ENCODE measurements around the gene XIRP2. TPM values are rescaled to one million over a fixed set of nuclear protein-coding genes. Genes with fewer than 3 reads are reported as not detected.

The XIRP2 gene
- total RNA-seq, 1 experiment from 2014 or later, result not detected

DNA sequence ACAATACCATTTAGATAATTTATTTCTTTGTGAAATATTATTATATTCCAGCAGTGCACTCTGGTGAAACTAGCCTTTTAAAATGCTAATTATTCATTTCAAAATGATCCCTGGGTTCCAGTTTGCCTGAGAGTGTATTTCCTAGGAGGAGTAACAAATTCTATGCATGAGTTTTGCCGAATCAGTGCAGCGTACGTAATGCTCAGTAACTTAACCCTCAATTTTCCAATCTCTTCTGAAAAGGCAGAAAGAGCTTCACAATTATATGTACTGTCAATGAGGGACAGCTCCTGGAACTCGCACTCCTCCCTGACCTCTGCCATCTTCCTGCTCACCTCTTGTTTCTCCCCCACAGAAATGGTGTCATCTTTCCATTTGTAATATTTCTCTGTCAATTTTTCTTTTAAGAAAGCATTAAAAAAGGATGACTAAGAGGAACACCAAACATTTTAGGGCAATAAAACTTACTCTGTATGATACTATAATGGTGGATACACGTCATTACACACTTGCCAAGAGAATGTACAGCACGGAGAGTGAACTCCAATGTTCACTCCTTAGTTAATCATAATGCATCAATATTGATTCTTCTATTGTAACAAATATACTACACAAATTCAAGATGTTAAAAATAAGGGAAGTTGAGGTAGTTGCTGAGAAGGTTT, 25.7 kb upstream of the XIRP2 start:
- H3K4me1 Mint-ChIP-seq (ENCODE audit: low read depth, unreplicated experiment), result no peaks in the 10 kb centered on the region
- DNase-seq, result no peak
- H3K36me3 Mint-ChIP-seq (ENCODE audit: insufficient read depth, unreplicated experiment), result no peaks in the 10 kb centered on the region
- no peaks in the 10 kb centered on the region for H3K9me3 Mint-ChIP-seq (ENCODE audit: low read depth, unreplicated experiment)
- TF ChIP-seq, protein P1, sequence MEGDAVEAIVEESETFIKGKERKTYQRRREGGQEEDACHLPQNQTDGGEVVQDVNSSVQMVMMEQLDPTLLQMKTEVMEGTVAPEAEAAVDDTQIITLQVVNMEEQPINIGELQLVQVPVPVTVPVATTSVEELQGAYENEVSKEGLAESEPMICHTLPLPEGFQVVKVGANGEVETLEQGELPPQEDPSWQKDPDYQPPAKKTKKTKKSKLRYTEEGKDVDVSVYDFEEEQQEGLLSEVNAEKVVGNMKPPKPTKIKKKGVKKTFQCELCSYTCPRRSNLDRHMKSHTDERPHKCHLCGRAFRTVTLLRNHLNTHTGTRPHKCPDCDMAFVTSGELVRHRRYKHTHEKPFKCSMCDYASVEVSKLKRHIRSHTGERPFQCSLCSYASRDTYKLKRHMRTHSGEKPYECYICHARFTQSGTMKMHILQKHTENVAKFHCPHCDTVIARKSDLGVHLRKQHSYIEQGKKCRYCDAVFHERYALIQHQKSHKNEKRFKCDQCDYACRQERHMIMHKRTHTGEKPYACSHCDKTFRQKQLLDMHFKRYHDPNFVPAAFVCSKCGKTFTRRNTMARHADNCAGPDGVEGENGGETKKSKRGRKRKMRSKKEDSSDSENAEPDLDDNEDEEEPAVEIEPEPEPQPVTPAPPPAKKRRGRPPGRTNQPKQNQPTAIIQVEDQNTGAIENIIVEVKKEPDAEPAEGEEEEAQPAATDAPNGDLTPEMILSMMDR (IDR thresholded peaks at IDR 0.05; ENCODE audit: unreplicated experiment), result no peak
- intact Hi-C loops (cut with micrococcal nuclease; ENCODE audit: unreplicated experiment), result no loop called here
- CTCF ChIA-PET, result no interaction called here
- H3K27me3 Mint-ChIP-seq (ENCODE audit: unreplicated experiment), result no peaks in the 10 kb centered on the region
- BruUV-seq (replicated peaks), result no TSS peak
- no peak overlapping the region for H3K27ac Mint-ChIP-seq (ENCODE audit: unreplicated experiment)
- no peak overlapping the region for H3K4me3 Mint-ChIP-seq (ENCODE audit: low read depth, unreplicated experiment)

DNA sequence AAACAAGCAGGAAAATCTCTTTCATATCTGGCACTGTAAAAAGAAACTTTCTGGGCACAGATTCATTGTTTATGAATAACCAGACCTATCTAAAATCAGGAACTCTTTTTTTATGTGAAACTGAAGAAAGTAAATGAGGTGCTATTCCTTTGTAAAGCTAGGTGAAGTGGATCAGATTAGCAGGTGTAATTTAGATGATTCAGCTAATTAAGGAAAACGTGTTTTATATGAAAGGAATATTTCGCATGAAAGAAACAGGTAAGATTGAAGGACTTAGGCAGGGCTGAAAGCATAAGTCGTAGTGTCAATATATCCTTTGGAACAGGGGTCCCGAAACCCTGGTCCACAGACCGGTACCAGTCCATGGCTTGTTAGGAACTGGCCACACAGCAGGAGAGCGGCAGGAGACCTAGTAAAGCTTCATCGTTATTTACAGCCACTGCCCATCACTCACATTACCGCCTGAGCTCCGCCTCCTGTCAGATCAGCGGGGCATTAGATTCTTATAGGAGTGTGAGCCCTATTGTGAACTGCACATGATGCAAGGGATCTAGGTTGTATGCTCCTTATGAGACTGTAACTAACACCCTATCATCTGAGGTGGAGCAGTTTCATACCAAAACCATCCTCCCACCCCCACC, 20.3 kb upstream of the XIRP2 start:
- no peak overlapping the region for H3K27ac Mint-ChIP-seq (ENCODE audit: unreplicated experiment)
- intact Hi-C loops (cut with micrococcal nuclease; ENCODE audit: unreplicated experiment), result no loop called here
- no peak overlapping the region for H3K4me3 Mint-ChIP-seq (ENCODE audit: low read depth, unreplicated experiment)
- TF ChIP-seq, protein P1 (IDR thresholded peaks at IDR 0.05; ENCODE audit: unreplicated experiment), result no peak
- no peaks in the 10 kb centered on the region for H3K27me3 Mint-ChIP-seq (ENCODE audit: unreplicated experiment)
- no peaks in the 10 kb centered on the region for H3K4me1 Mint-ChIP-seq (ENCODE audit: low read depth, unreplicated experiment)
- H3K9me3 Mint-ChIP-seq (ENCODE audit: low read depth, unreplicated experiment), result no peaks in the 10 kb centered on the region
- DNase-seq, result no peak
- no TSS peak for BruUV-seq (replicated peaks)
- CTCF ChIA-PET, result interaction anchor here (0.6 kb wide), 1 partner anchor 716 kb away, joined by 6 read pairs; no protein-coding TSS in a partner anchor
- H3K36me3 Mint-ChIP-seq (ENCODE audit: insufficient read depth, unreplicated experiment), result no peaks in the 10 kb centered on the region

DNA sequence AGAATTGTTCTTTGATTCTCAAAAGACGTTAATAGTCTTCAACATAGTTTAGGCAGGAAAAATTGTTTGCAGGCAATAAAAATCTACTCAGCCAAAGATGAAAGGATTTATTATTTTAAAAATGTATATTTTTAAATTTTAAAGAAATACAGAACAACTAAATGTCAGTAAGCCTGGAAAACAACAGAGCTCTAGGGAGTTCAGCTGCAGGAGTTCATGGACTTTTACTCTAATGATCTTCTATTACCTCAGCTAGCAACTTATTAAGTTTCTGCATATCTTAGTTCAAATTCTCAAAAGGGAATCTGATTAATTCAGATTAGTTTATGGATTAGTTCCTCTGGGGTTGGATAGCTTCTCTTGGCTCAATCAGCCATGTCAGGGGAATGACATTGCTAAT, 17.9 kb upstream of the XIRP2 start:
- H3K27ac Mint-ChIP-seq (ENCODE audit: unreplicated experiment), result no peak overlapping the region
- no peak for DNase-seq
- no peaks in the 10 kb centered on the region for H3K9me3 Mint-ChIP-seq (ENCODE audit: low read depth, unreplicated experiment)
- no peak overlapping the region for H3K4me3 Mint-ChIP-seq (ENCODE audit: low read depth, unreplicated experiment)
- CTCF ChIA-PET, result no interaction called here
- no peaks in the 10 kb centered on the region for H3K27me3 Mint-ChIP-seq (ENCODE audit: unreplicated experiment)
- H3K4me1 Mint-ChIP-seq (ENCODE audit: low read depth, unreplicated experiment), result no peaks in the 10 kb centered on the region
- TF ChIP-seq, protein P1 (IDR thresholded peaks at IDR 0.05; ENCODE audit: unreplicated experiment), result no peak
- no TSS peak for BruUV-seq (replicated peaks)
- intact Hi-C loops (cut with micrococcal nuclease; ENCODE audit: unreplicated experiment), result no loop called here
- no peaks in the 10 kb centered on the region for H3K36me3 Mint-ChIP-seq (ENCODE audit: insufficient read depth, unreplicated experiment)

DNA sequence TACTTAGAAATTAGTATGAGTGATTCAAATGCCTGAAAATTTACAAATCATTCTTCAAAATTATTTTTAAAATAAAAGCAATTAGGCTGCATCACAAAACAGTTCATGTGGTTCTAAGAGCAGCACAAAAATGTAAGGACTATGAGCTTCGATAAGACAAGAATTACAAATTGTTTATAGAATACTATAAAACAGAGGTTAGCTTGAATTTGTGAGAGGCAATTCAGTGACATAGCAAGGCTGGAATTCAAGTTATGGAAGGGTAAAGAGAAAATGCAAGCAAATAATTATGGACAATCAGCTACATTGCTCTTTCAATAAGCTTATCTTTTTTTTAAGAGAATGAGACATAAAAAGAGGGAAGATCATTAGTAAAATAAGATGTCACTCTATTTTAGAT, 7.1 kb upstream of the XIRP2 start:
- CTCF ChIA-PET, result no interaction called here
- no TSS peak for BruUV-seq (replicated peaks)
- DNase-seq, result no peak
- H3K36me3 Mint-ChIP-seq (ENCODE audit: insufficient read depth, unreplicated experiment), result no peaks in the 10 kb centered on the region
- H3K27ac Mint-ChIP-seq (ENCODE audit: unreplicated experiment), result no peak overlapping the region
- intact Hi-C loops (cut with micrococcal nuclease; ENCODE audit: unreplicated experiment), result no loop called here
- no peaks in the 10 kb centered on the region for H3K9me3 Mint-ChIP-seq (ENCODE audit: low read depth, unreplicated experiment)
- no peaks in the 10 kb centered on the region for H3K4me1 Mint-ChIP-seq (ENCODE audit: low read depth, unreplicated experiment)
- TF ChIP-seq, protein P1 (IDR thresholded peaks at IDR 0.05; ENCODE audit: unreplicated experiment), result no peak
- H3K27me3 Mint-ChIP-seq (ENCODE audit: unreplicated experiment), result no peaks in the 10 kb centered on the region
- H3K4me3 Mint-ChIP-seq (ENCODE audit: low read depth, unreplicated experiment), result no peak overlapping the region

All from Calu3 (cell line).